Kidney (tissue), 14 donors: Measurements from ENCODE around the gene CTDP1. TPM values are rescaled to one million over a fixed set of nuclear protein-coding genes. Genes with fewer than 3 reads are reported as not detected.

ENCODE experiments used
- DNase-seq, 5 donors: peaks; one replicate each; pipeline ENCODE4 v3.0.0-alpha.2; 2013 to 2020
- FAIRE-seq: peaks from 2 replicates; lab custom pipeline; 2012; peaks lifted over from hg19 to GRCh38; lab: Jason Lieb, UNC
- H3K27ac ChIP-seq, 2 donors: one replicate each; pipeline ENCODE4 v1.7.0; 2013; ENCODE audit warnings: low read depth in 2 of 2, low read length in 2 of 2, inconsistent platforms in 1 of 2
- H3K27me3 ChIP-seq: one replicate; pipeline ENCODE4 v1.7.1; 2013; ENCODE audit warnings: low read length, inconsistent platforms; ENCODE audit not compliant: control insufficient read depth, insufficient read depth
- H3K36me3 ChIP-seq, 3 donors: one replicate each; pipeline versions ENCODE4 v1.7.0 to v1.7.1; 2013; ENCODE audit warnings: low read length in 3 of 3, control low read depth in 1 of 3, inconsistent platforms in 1 of 3; ENCODE audit not compliant: insufficient read depth in 3 of 3, control insufficient read depth in 2 of 3
- H3K4me1 ChIP-seq, 3 donors: one replicate each; pipeline versions ENCODE4 v1.7.0 to v1.7.1; 2013; ENCODE audit warnings: low read length in 3 of 3, inconsistent platforms in 1 of 3, low read depth in 1 of 3; ENCODE audit not compliant: control insufficient read depth in 2 of 3, insufficient read depth in 2 of 3
- H3K4me3 ChIP-seq, 3 donors: one replicate each; pipeline versions ENCODE4 v1.7.0 to v1.8.1; 2013; ENCODE audit warnings: low read length in 3 of 3, control low read depth in 1 of 3, inconsistent platforms in 1 of 3
- H3K9ac ChIP-seq, 3 donors: one replicate each; pipeline versions ENCODE4 v1.7.0 to v1.7.1; 2013; ENCODE audit warnings: low read length in 3 of 3, control low read depth in 1 of 3, inconsistent platforms in 1 of 3
- H3K9me3 ChIP-seq, 3 donors: one replicate each; pipeline versions ENCODE4 v1.7.0 to v1.7.1; 2013; ENCODE audit warnings: low read length in 3 of 3, control low read depth in 1 of 3, inconsistent platforms in 1 of 3; ENCODE audit not compliant: control insufficient read depth in 2 of 3, insufficient read depth in 1 of 3
- CTCF ChIP-seq: IDR thresholded peaks from 3 replicates; pipeline ENCODE4 v1.5.1; 2012; ENCODE audit warnings: mild to moderate bottlenecking, moderate library complexity, borderline replicate concordance; ENCODE audit not compliant: insufficient read depth; ENCODE audit errors: extremely low read depth
- intact Hi-C: fragments of 100-400 bp; cut with DNase I; formaldehyde crosslinking; loops from one replicate; pipeline ENCODE4 v1.11.1; 2022
- polyA plus RNA-seq: library from polyadenylated mRNA; stranded (reverse); fragments of 350-450 nt; fragmentation: Illumina TruSeq; extraction: RNeasy Lipid Tissue Mini Kit (QIAGEN cat#74804); gene quantifications from one replicate; pipeline ENCODE4 v1.2.3, GENCODE V29; 2014; ENCODE audit warnings: low read depth, low replicate concordance; ENCODE audit not compliant: insufficient read depth
- total RNA-seq: library from RNA; stranded (reverse); fragmentation: NEBNext Ultra II Directional; extraction: Animal tissue kit (Norgen Biotek cat#: 25700); gene quantifications from one replicate; pipeline ENCODE4 v1.2.1, GENCODE V29; 2021
- donor health status: control.
- donor health status: control.
- donor health status: control.
- donor health status: control.
- donor health status: control.
- donor health status: DM: yes; HTN: yes; CAD: no.
- donor health status: Normal renal cell carcinoma (clear cell type).

The CTDP1 gene
- total and polyA plus RNA-seq, 2 donors from 2014 or later = 11.1 to 21.8 TPM

- FAIRE-seq = no peak
- no peak for DNase-seq
- no peak overlapping the region for H3K9ac ChIP-seq
- peaks cover 0 to 14% (median 8%) of the 10 kb centered on the region in 3 donors for H3K36me3 ChIP-seq
- H3K4me1 ChIP-seq = peaks cover 0 to 6% (median 5%) of the 10 kb centered on the region in 3 donors
- no peaks in the 10 kb centered on the region for H3K9me3 ChIP-seq
- H3K27ac ChIP-seq = no peak overlapping the region
- no peaks in the 10 kb centered on the region for H3K27me3 ChIP-seq
- intact Hi-C loops = no loop called here
- no peak for TF ChIP-seq CTCF
- H3K4me3 ChIP-seq = no peak overlapping the region
Measured at GRCh38 chr18:79753391-79753851, 73.8 kb downstream of the CTDP1 start.

DNA sequence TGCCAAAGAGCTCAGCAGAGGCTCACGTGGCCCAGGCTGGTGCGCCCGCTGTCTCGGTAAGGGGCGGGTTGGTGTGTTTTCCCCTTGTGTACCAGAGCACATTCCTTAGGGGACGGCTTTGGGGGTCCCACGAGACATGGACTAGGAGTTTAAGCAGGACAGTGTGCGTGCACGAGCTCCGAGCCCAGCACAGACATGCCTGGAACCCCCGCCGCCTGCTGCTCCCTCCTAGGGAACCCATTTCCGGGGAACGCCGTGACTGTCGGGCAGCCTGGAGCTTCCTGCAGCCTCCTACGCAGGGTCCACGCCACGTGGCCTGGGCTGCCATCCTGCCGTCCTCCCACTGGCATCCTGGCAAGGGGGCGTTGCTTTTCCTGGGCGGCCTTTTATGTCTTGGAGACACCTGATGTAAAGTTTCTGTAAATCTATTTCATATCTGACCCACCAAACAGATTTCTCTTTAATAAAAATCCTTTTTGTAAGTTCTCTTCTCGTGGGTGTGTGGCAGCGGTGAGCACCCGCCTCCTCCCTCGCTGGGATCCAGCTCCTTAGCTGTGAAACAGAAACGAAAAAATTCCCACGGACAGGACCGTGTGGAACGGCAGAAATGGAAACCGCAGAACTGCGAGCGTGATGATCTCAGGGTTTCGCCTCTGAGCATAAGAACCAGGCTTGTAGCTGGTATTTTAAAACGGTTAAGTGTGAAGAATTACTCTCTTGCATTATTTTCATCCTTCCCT lies 74.6 kb downstream of the CTDP1 start:
- Histone ChIP-seq H3K9ac (no peak overlapping the region), H3K9me3 (peaks cover 0 to under 1% (median 0%) of the 10 kb centered on the region in 3 donors), H3K36me3 (peaks cover 0 to 14% (median 8%) of the 10 kb centered on the region in 3 donors), H3K27ac (no peak overlapping the region), H3K4me1 (peaks cover 0 to 6% (median 5%) of the 10 kb centered on the region in 3 donors), H3K4me3 (no peak overlapping the region), H3K27me3 (no peaks in the 10 kb centered on the region)
- no peak for FAIRE-seq
- TF ChIP-seq CTCF = no peak
- DNase-seq = no peak
- intact Hi-C loops = no loop called here

GRCh38 chr18:79754831-79755351 lies 75.3 kb downstream of the CTDP1 start:
- DNase-seq = no peak
- no peak overlapping the region for H3K4me3 ChIP-seq
- H3K27ac ChIP-seq = no peak overlapping the region
- H3K9me3 ChIP-seq = peaks cover 0 to 4% (median 0%) of the 10 kb centered on the region in 3 donors
- no peak for FAIRE-seq
- peaks cover 0 to 6% (median 3%) of the 10 kb centered on the region in 3 donors for H3K4me1 ChIP-seq
- peaks cover 0 to 14% (median 8%) of the 10 kb centered on the region in 3 donors for H3K36me3 ChIP-seq
- no peak for TF ChIP-seq CTCF
- intact Hi-C loops = no loop called here
- no peak overlapping the region for H3K9ac ChIP-seq
- H3K27me3 ChIP-seq = no peaks in the 10 kb centered on the region
